ENCODE results near the gene XKR7. TPM values are rescaled to one million over a fixed set of nuclear protein-coding genes. Genes with fewer than 3 reads are reported as not detected.

Gene XKR7
- polyA plus RNA-seq, 2 donors, result under 0.01 TPM; not detected in 1

DNA sequence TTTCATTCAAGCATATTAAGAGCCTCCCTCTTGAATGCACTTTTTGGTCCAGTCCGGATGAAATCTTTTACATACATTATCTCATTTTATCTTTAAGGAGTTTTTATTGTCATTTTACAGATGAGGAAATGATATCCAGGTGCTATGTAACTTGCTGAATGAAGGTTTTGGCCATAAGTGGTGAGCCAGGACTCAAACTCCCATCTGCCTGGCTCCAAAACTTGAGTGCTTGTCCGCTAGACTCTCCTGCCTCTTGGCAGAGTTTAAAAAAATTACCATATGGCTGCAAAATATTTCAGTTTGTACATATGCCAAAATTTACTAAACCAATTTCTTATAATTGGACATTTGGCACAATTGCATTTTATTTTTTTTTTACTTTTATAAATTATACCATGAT lies 28.3 kb upstream of the XKR7 start:
- Histone ChIP-seq H3K4me3 (ENCODE audit: low read depth in 1 of 2, low read length in 2 of 2) (no peak overlapping the region), H3K36me3 (ENCODE audit: control insufficient read depth in 2 of 2, insufficient read depth in 2 of 2, low read length in 1 of 2) (peaks cover 0 to 8% of the 10 kb centered on the region in 2 donors), H3K27me3 (ENCODE audit: control insufficient read depth in 1 of 2, insufficient read depth in 2 of 2, low read length in 2 of 2) (no peaks in the 10 kb centered on the region), H3K27ac (ENCODE audit: low read depth in 2 of 2, low read length in 1 of 2) (no peak overlapping the region), H3K9me3 (ENCODE audit: control insufficient read depth in 2 of 2, insufficient read depth in 1 of 2, low read depth in 1 of 2, low read length in 1 of 2) (no peaks in the 10 kb centered on the region), H3K4me1 (ENCODE audit: control insufficient read depth in 2 of 2, insufficient read depth in 2 of 2, low read length in 1 of 2) (no peaks in the 10 kb centered on the region)
- WGBS, 2 donors, result 87 to 89% methylated on average over 2 of the region's 2 CpGs

DNA sequence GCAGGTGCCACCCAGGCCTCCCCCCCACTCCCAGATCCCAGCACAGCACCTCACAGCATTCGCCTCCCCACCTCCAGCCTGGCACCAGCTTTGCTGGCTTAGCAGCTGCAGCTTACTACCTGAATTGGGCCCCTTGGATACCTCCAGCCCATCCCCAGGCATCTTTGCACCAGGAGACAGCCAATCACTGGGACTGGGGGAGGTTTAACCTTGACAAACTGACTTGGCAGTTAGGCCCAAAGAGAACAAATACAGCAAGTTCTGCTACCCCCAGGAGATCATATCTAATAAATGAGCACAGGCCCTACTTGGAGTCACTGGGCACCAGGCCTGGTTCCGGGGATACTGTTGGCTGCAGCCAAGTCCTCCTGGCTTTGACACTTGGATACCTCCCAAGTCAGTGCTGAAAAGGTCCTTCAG lies 24.9 kb upstream of the XKR7 start:
- no peaks in the 10 kb centered on the region for H3K4me1 ChIP-seq (ENCODE audit: control insufficient read depth in 2 of 2, insufficient read depth in 2 of 2, low read length in 1 of 2)
- no peak overlapping the region for H3K4me3 ChIP-seq (ENCODE audit: low read depth in 1 of 2, low read length in 2 of 2)
- H3K9me3 ChIP-seq (ENCODE audit: control insufficient read depth in 2 of 2, insufficient read depth in 1 of 2, low read depth in 1 of 2, low read length in 1 of 2), result no peaks in the 10 kb centered on the region
- no peaks in the 10 kb centered on the region for H3K27me3 ChIP-seq (ENCODE audit: control insufficient read depth in 1 of 2, insufficient read depth in 2 of 2, low read length in 2 of 2)
- H3K36me3 ChIP-seq (ENCODE audit: control insufficient read depth in 2 of 2, insufficient read depth in 2 of 2, low read length in 1 of 2), result peaks cover 11 to 31% of the 10 kb centered on the region in 2 donors
- H3K27ac ChIP-seq (ENCODE audit: low read depth in 2 of 2, low read length in 1 of 2), result no peak overlapping the region
- 42 to 57% methylated on average over 2 of the region's 2 CpGs for WGBS, 2 donors

DNA sequence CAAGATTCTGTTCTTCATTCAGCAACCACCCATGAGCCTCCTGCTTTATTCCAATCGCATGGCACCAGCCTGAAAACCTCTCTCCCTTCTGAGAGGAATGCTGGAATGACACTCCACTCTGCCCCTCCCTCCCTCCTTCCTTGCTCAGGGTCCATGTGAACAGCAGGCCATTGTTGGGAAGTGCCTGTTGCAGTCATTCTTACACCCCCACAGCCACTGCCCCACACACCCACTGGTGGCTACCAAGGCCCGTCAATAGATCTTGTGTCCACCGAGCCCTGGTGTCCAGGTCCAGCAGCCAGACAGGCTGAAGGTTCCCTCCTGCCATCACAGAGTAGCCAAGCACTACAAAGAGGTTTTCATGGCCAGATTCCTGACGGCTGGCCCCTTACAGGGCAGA lies 22.6 kb upstream of the XKR7 start:
- Histone ChIP-seq H3K4me1 (ENCODE audit: control insufficient read depth in 2 of 2, insufficient read depth in 2 of 2, low read length in 1 of 2) (no peaks in the 10 kb centered on the region), H3K27ac (ENCODE audit: low read depth in 2 of 2, low read length in 1 of 2) (no peak overlapping the region), H3K9me3 (ENCODE audit: control insufficient read depth in 2 of 2, insufficient read depth in 1 of 2, low read depth in 1 of 2, low read length in 1 of 2) (no peaks in the 10 kb centered on the region), H3K36me3 (ENCODE audit: control insufficient read depth in 2 of 2, insufficient read depth in 2 of 2, low read length in 1 of 2) (peaks cover 17 to 37% of the 10 kb centered on the region in 2 donors), H3K27me3 (ENCODE audit: control insufficient read depth in 1 of 2, insufficient read depth in 2 of 2, low read length in 2 of 2) (no peaks in the 10 kb centered on the region), H3K4me3 (ENCODE audit: low read depth in 1 of 2, low read length in 2 of 2) (no peak overlapping the region)
- 86% methylated on average over 4 of the region's 4 CpGs for WGBS, 2 donors

DNA sequence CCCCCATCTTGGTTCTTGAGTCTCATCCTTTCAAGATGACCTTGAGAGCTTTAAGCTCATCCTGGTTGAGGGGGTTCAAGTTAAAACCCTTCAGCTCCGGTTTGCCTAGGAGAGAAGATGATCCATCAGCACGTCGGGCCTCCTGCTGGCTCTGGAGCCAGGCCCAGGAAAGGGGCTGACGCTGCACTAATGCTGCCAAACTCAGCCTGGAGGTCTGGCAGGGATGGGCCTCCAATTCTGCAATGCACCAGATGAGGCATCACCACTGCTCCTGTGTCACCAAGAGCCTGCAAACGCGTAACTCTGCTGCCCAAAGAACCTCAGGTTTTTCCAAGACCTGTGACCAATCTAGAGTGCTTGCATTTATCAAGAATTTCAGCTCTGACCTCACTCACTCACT lies 22.2 kb upstream of the XKR7 start:
- Histone ChIP-seq H3K4me1 (ENCODE audit: control insufficient read depth in 2 of 2, insufficient read depth in 2 of 2, low read length in 1 of 2) (no peaks in the 10 kb centered on the region), H3K27ac (ENCODE audit: low read depth in 2 of 2, low read length in 1 of 2) (no peak overlapping the region), H3K9me3 (ENCODE audit: control insufficient read depth in 2 of 2, insufficient read depth in 1 of 2, low read depth in 1 of 2, low read length in 1 of 2) (no peaks in the 10 kb centered on the region), H3K36me3 (ENCODE audit: control insufficient read depth in 2 of 2, insufficient read depth in 2 of 2, low read length in 1 of 2) (peaks cover 17 to 37% of the 10 kb centered on the region in 2 donors), H3K27me3 (ENCODE audit: control insufficient read depth in 1 of 2, insufficient read depth in 2 of 2, low read length in 2 of 2) (no peaks in the 10 kb centered on the region), H3K4me3 (ENCODE audit: low read depth in 1 of 2, low read length in 2 of 2) (no peak overlapping the region)
- 60 to 64% methylated on average over 6 of the region's 6 CpGs for whole genome bisulfite sequencing, 2 donors

DNA sequence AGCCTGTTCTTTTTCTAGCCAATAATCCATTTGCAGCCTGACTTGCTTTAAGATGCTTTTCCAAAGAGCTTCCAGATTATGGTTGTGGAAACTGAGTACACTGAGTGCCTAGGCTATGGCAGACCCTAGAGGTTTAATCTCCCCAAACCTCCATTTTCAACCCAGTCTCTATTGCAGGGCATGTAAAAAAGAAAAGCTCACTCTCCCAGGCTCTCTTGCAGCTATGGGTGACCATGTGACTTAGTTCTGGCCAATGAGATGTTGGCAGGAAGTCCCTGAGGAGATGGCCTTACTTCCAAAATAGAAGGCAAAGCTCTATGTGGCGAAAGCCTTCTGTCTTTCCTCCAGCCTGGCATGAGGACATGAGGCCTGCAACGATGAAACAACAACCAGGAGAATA lies 19.9 kb upstream of the XKR7 start:
- Histone ChIP-seq H3K4me3 (ENCODE audit: low read depth in 1 of 2, low read length in 2 of 2) (no peak overlapping the region), H3K4me1 (ENCODE audit: control insufficient read depth in 2 of 2, insufficient read depth in 2 of 2, low read length in 1 of 2) (peaks cover 0 to 2% of the 10 kb centered on the region in 2 donors), H3K36me3 (ENCODE audit: control insufficient read depth in 2 of 2, insufficient read depth in 2 of 2, low read length in 1 of 2) (peaks cover 17 to 33% of the 10 kb centered on the region in 2 donors), H3K27ac (ENCODE audit: low read depth in 2 of 2, low read length in 1 of 2) (no peak overlapping the region), H3K9me3 (ENCODE audit: control insufficient read depth in 2 of 2, insufficient read depth in 1 of 2, low read depth in 1 of 2, low read length in 1 of 2) (no peaks in the 10 kb centered on the region), H3K27me3 (ENCODE audit: control insufficient read depth in 1 of 2, insufficient read depth in 2 of 2, low read length in 2 of 2) (no peaks in the 10 kb centered on the region)
- WGBS, 2 donors, result 98% methylated on average over 2 of the region's 2 CpGs

DNA sequence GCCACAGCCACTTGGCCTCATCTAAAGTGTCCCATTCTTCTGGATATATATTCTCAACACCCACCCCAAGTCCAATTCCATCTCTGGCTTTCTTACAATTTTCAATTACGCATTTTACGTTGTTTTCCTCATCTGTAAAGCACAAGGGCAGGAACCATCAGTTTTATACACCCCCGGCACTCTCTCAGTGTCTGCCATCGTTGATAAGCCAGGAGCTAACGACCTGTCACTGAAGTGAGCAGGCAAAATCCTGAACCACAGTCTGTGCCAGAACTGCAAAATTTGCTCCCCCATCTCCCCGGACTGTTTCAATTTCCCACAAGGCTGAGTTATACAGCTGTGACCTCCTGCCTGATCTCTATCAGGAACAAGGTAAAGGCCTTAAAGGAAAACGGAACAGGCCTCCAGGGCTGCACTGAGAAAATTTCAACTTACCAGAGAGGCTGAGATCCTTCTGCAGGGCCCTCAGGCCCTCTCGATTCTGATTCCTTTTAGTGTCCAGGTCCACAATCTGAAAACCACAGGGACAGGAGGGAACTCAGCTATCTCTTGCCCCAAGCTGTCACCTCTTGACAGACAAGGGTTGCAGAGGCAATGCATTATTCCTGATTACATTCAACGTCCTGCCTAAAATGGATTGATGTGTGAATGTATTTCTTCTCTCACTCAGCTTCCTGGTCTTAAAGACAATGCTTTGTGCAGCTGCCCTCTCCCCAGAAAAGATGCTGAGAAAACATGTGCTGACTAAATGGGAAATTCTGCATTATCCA lies 17.9 kb upstream of the XKR7 start:
- no peak overlapping the region for H3K4me3 ChIP-seq (ENCODE audit: low read depth in 1 of 2, low read length in 2 of 2)
- 72 to 79% methylated on average over 9 of the region's 9 CpGs for WGBS, 2 donors
- H3K4me1 ChIP-seq (ENCODE audit: control insufficient read depth in 2 of 2, insufficient read depth in 2 of 2, low read length in 1 of 2), result peaks cover 0 to 2% of the 10 kb centered on the region in 2 donors
- no peak overlapping the region for H3K27ac ChIP-seq (ENCODE audit: low read depth in 2 of 2, low read length in 1 of 2)
- no peaks in the 10 kb centered on the region for H3K9me3 ChIP-seq (ENCODE audit: control insufficient read depth in 2 of 2, insufficient read depth in 1 of 2, low read depth in 1 of 2, low read length in 1 of 2)
- no peaks in the 10 kb centered on the region for H3K27me3 ChIP-seq (ENCODE audit: control insufficient read depth in 1 of 2, insufficient read depth in 2 of 2, low read length in 2 of 2)
- peaks cover 17 to 25% of the 10 kb centered on the region in 2 donors for H3K36me3 ChIP-seq (ENCODE audit: control insufficient read depth in 2 of 2, insufficient read depth in 2 of 2, low read length in 1 of 2)

DNA sequence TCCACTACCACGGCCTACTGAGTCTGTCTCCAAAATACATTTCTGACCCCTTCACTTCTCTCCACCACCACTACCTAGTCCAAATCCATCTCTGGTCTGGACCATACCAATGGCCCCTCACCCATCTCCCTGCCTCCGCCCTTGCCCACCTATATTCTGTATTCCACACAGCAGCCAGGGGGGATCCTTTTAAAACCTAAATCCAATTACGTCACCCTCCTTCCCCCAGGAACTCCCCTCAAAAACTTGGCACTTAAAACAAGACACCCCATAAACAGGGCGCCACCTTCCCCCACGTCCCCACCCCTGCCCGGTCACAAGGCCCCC lies 16.8 kb upstream of the XKR7 start:
- H3K36me3 ChIP-seq (ENCODE audit: control insufficient read depth in 2 of 2, insufficient read depth in 2 of 2, low read length in 1 of 2), result peaks cover 14 to 17% of the 10 kb centered on the region in 2 donors
- no peak overlapping the region for H3K27ac ChIP-seq (ENCODE audit: low read depth in 2 of 2, low read length in 1 of 2)

DNA sequence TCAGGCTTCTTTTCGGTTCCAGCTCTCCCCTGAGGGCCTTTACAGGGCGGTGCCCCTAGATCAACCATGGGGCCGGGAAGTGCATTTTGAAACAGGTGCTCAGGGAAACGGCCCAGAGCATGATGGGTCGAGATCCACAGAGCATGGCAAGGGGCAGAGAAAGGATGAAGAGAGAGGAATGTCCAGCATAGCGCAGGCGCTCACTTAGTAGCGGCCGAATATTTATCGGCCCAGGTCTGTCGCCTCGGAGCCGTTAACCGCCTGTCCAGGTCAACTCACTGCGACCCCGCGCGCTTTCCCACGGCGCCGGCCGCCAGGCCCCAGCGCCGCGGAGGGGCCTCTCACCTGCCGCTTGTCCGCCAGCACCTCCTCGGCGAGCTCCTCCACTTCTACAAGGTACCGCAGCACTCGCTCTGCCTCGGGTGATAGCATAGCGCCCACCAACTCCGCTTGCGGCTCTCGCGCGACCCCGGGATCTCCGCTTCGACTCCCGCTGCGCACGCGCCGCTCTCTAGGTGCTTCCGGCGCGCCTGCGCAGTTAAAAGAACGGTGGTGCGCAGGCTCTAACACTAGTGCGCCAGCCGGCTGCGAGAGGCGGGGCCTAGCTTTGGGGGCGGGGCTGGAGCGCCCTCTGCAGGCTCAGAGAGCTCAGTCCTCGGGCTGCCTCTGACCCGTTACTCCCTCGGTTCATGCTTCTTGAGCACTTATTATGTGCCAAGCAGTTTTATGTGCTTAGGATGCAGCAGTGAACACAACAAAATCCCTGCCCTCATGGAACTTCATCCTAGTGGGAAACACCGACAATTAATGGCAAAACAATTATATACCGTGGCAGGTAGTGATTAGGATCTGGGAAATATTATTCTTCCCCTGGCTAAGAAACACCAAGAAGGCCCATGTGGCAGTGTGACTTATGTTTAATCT lies 16.2 kb upstream of the XKR7 start, which contains the start of gene PDRG1:
Gene PDRG1, minus strand, starts transcription at position 517 of the 924 bp plus-strand sequence. Its CDS starts 85 bp downstream, at position 432.
- peak within 1 kb of the TSS; percentile 69 to 87 for H3K4me3 ChIP-seq (ENCODE audit: low read depth in 1 of 2, low read length in 2 of 2)
- H3K27ac ChIP-seq (ENCODE audit: low read depth in 2 of 2, low read length in 1 of 2), result peak within 1 kb of the TSS; percentile 58 to 60
- H3K4me1 ChIP-seq (ENCODE audit: control insufficient read depth in 2 of 2, insufficient read depth in 2 of 2, low read length in 1 of 2), result peaks cover 0 to 2% of the 10 kb centered on the region in 2 donors
- peaks cover 8 to 13% of the 10 kb centered on the region in 2 donors for H3K36me3 ChIP-seq (ENCODE audit: control insufficient read depth in 2 of 2, insufficient read depth in 2 of 2, low read length in 1 of 2)
- no peaks in the 10 kb centered on the region for H3K27me3 ChIP-seq (ENCODE audit: control insufficient read depth in 1 of 2, insufficient read depth in 2 of 2, low read length in 2 of 2)
- WGBS, 2 donors, result 0% methylated on average over 62 to 63 of the region's 63 CpGs
- no peaks in the 10 kb centered on the region for H3K9me3 ChIP-seq (ENCODE audit: control insufficient read depth in 2 of 2, insufficient read depth in 1 of 2, low read depth in 1 of 2, low read length in 1 of 2)

More for the DNA sequence above, 16.8 kb upstream of the XKR7 start:
- Histone ChIP-seq H3K4me1 (ENCODE audit: control insufficient read depth in 2 of 2, insufficient read depth in 2 of 2, low read length in 1 of 2) (peaks cover 0 to 2% of the 10 kb centered on the region in 2 donors), H3K27me3 (ENCODE audit: control insufficient read depth in 1 of 2, insufficient read depth in 2 of 2, low read length in 2 of 2) (no peaks in the 10 kb centered on the region), H3K4me3 (ENCODE audit: low read depth in 1 of 2, low read length in 2 of 2) (peak overlapping the region; percentile 69 to 87), H3K9me3 (ENCODE audit: control insufficient read depth in 2 of 2, insufficient read depth in 1 of 2, low read depth in 1 of 2, low read length in 1 of 2) (no peaks in the 10 kb centered on the region)
- 4 to 10% methylated on average over 6 of the region's 6 CpGs for WGBS, 2 donors

DNA sequence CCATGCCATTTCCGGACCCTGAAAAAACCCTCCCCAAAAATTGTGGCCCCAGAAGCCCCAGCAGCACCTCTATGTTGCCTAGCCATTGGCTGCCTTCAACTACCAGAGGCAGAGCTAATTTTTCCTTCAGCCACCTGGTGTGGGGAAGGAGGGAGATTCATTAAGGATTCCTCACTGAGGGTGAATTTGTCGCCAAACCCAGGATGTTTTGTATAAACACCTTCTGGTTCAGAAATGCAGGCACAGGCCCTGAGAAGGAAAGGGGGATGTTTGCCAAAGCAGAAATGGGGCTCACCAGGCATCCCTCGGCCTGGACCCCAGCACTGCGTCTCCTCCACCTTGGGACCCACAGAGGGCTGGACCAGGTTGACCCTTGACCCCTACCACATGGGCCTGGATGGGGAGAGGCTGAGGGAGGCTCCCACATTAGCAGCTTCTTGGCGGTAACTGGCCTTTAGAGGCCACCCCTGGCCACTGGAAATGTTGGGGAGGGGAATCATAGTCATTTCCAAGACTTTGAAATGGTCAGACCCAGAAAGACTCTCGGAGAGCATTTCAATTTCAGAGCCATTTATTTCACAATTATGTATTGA lies 14.3 kb upstream of the XKR7 start:
- H3K36me3 ChIP-seq (ENCODE audit: control insufficient read depth in 2 of 2, insufficient read depth in 2 of 2, low read length in 1 of 2), result peaks cover under 1 to 4% of the 10 kb centered on the region in 2 donors
- H3K4me1 ChIP-seq (ENCODE audit: control insufficient read depth in 2 of 2, insufficient read depth in 2 of 2, low read length in 1 of 2), result peaks cover 0 to 2% of the 10 kb centered on the region in 2 donors
- H3K27ac ChIP-seq (ENCODE audit: low read depth in 2 of 2, low read length in 1 of 2), result no peak overlapping the region
- no peak overlapping the region for H3K4me3 ChIP-seq (ENCODE audit: low read depth in 1 of 2, low read length in 2 of 2)
- no peaks in the 10 kb centered on the region for H3K27me3 ChIP-seq (ENCODE audit: control insufficient read depth in 1 of 2, insufficient read depth in 2 of 2, low read length in 2 of 2)
- H3K9me3 ChIP-seq (ENCODE audit: control insufficient read depth in 2 of 2, insufficient read depth in 1 of 2, low read depth in 1 of 2, low read length in 1 of 2), result no peaks in the 10 kb centered on the region
- 77 to 79% methylated on average over 6 of the region's 6 CpGs for WGBS, 2 donors
